22Rv1 (cell line): ENCODE data around the gene WNT5B.

Experiments
- H3K27ac ChIP-seq: fragments of 450-650 bp; 2 replicates; pipeline ENCODE4 v1.5.1; 2017
- CTCF ChIP-seq: fragments of 450-650 bp; IDR thresholded peaks from 2 replicates; pipeline ENCODE4 v1.5.1; 2017; ENCODE audit warnings: mild to moderate bottlenecking
- ZFX ChIP-seq: fragments of 450-650 bp; IDR thresholded peaks from 2 replicates; pipeline ENCODE4 v1.6.1; 2017; ENCODE audit warnings: antibody characterized with exemption, borderline replicate concordance

WNT5B gene

GRCh38 chr12:1584326-1584725, 44.7 kb upstream of the WNT5B start:
- no peak for TF ChIP-seq CTCF
- TF ChIP-seq ZFX: no peak

GRCh38 chr12:1587927-1588574, 41.0 kb upstream of the WNT5B start:
- TF ChIP-seq CTCF (no peak), ZFX (no peak)
- no peak overlapping the region for H3K27ac ChIP-seq

More at GRCh38 chr12:1584326-1584725, 44.7 kb upstream of the WNT5B start:
- no peak overlapping the region for H3K27ac ChIP-seq

- H3K27ac ChIP-seq: no peak overlapping the region
Observed at GRCh38 chr12:1588575-1588947, 40.5 kb upstream of the WNT5B start.

GRCh38 chr12:1590221-1590979, 38.6 kb upstream of the WNT5B start:
- no peak for TF ChIP-seq ZFX
- TF ChIP-seq CTCF: no peak
- H3K27ac ChIP-seq: no peak overlapping the region

More at GRCh38 chr12:1588575-1588947, 40.5 kb upstream of the WNT5B start:
- TF ChIP-seq ZFX: no peak
- no peak for TF ChIP-seq CTCF

GRCh38 chr12:1591034-1591433, 38.0 kb upstream of the WNT5B start:
- no peak overlapping the region for H3K27ac ChIP-seq
- no peak; the same call in 1 of the 2 replicates for TF ChIP-seq CTCF
- no peak for TF ChIP-seq ZFX

- TF ChIP-seq ZFX (no peak), CTCF (no peak)
- no peak overlapping the region for H3K27ac ChIP-seq
Observed at GRCh38 chr12:1591543-1591942, 37.5 kb upstream of the WNT5B start.
